Stimulated activated memory B cell treated with anti-CD40 and anti-IgM and Interleukin-4, amounts not matched to agents 10 μg/mL and 1 μg/mL and 100 μg/mL, for 72 hours (primary cell): ENCODE results near the gene ITPR1.

Experiments
- ATAC-seq: fragments of 150-1000 bp; cut with Tn5 transposase; 2 replicates; pipeline ENCODE4 v1.10.0; 2021
- H3K27ac Mint-ChIP-seq: one replicate; pipeline ENCODE4 v1.8.0; 2022; ENCODE audit warnings: mild to moderate bottlenecking, mixed read lengths
- H3K27me3 Mint-ChIP-seq: one replicate; pipeline ENCODE4 v1.8.0; 2022; ENCODE audit warnings: mixed read lengths
- H3K36me3 Mint-ChIP-seq: one replicate; pipeline ENCODE4 v1.8.0; 2022; ENCODE audit warnings: mixed read lengths
- H3K4me1 Mint-ChIP-seq: one replicate; pipeline ENCODE4 v1.8.0; 2022; ENCODE audit warnings: mixed read lengths
- H3K4me3 Mint-ChIP-seq: one replicate; pipeline ENCODE4 v1.8.0; 2022; ENCODE audit warnings: mild to moderate bottlenecking, moderate library complexity, mixed read lengths
- H3K9me3 Mint-ChIP-seq: one replicate; pipeline ENCODE4 v1.8.0; 2022; ENCODE audit warnings: mixed read lengths

The ITPR1 gene

GRCh38 chr3:4665197-4665596 lies 172.0 kb downstream of the ITPR1 start:
- Mint-ChIP-seq H3K9me3 (no peaks in the 10 kb centered on the region), H3K27ac (peak overlapping the region; percentile 40), H3K4me1 (no peaks in the 10 kb centered on the region), H3K36me3 (peaks cover 79% of the 10 kb centered on the region), H3K27me3 (no peaks in the 10 kb centered on the region), H3K4me3 (no peak overlapping the region)
- no peak for ATAC-seq

DNA sequence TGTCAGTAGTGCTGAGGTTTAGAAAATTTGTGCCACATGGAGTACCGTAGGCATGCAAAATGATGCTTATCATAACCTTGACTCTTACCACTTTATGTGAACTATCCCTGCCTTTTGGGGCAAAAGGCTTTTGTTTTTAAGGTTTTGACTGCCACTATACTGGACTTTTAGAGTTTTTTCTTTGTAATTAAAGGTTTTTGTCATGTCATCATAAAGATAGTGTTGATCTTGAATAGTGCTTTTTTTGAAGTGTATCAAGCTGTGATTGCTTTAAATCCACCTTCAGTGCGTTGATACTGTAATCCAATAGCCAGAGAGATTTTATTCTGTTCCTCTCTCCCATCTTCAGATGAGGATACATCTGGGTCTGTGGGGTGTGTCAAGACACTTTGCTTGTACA lies 172.9 kb downstream of the ITPR1 start:
- ATAC-seq, result no peak
- no peak overlapping the region for H3K4me3 Mint-ChIP-seq
- H3K36me3 Mint-ChIP-seq, result peaks cover 87% of the 10 kb centered on the region
- H3K4me1 Mint-ChIP-seq, result no peaks in the 10 kb centered on the region
- H3K9me3 Mint-ChIP-seq, result no peaks in the 10 kb centered on the region
- no peaks in the 10 kb centered on the region for H3K27me3 Mint-ChIP-seq
- no peak overlapping the region for H3K27ac Mint-ChIP-seq

- H3K9me3 Mint-ChIP-seq, result no peaks in the 10 kb centered on the region
- H3K4me1 Mint-ChIP-seq, result no peaks in the 10 kb centered on the region
- H3K27ac Mint-ChIP-seq, result no peak overlapping the region
- H3K4me3 Mint-ChIP-seq, result no peak overlapping the region
- ATAC-seq, result no peak
- no peaks in the 10 kb centered on the region for H3K27me3 Mint-ChIP-seq
- H3K36me3 Mint-ChIP-seq, result peaks cover 80% of the 10 kb centered on the region
Observed at GRCh38 chr3:4670352-4670751, 177.2 kb downstream of the ITPR1 start.

- peaks cover 80% of the 10 kb centered on the region for H3K36me3 Mint-ChIP-seq
- H3K4me1 Mint-ChIP-seq, result no peaks in the 10 kb centered on the region
- no peak overlapping the region for H3K27ac Mint-ChIP-seq
- no peaks in the 10 kb centered on the region for H3K27me3 Mint-ChIP-seq
- H3K9me3 Mint-ChIP-seq, result no peaks in the 10 kb centered on the region
- no peak overlapping the region for H3K4me3 Mint-ChIP-seq
- ATAC-seq, result no peak
Observed at GRCh38 chr3:4672725-4673275, 179.7 kb downstream of the ITPR1 start.

DNA sequence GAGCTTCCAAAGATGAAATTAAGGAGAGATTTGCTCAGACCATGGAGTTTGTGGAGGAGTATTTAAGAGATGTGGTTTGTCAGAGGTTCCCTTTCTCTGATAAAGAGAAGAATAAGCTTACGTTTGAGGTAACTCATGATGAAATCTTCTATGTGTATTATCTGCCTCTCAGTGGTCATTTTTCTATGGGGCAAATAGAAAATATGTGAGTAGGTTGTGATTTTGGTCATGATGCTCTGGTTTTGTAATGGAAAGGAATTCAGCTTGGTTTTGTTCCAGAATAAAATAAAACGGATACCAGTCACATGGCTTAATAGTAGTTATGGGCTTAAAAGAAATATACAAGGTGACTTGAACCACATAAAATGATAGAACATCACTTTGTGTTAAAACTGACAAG lies 181.1 kb downstream of the ITPR1 start:
- H3K36me3 Mint-ChIP-seq, result peaks cover 79% of the 10 kb centered on the region
- no peaks in the 10 kb centered on the region for H3K9me3 Mint-ChIP-seq
- H3K27ac Mint-ChIP-seq, result no peak overlapping the region
- H3K4me1 Mint-ChIP-seq, result no peaks in the 10 kb centered on the region
- no peak overlapping the region for H3K4me3 Mint-ChIP-seq
- no peak for ATAC-seq
- no peaks in the 10 kb centered on the region for H3K27me3 Mint-ChIP-seq

DNA sequence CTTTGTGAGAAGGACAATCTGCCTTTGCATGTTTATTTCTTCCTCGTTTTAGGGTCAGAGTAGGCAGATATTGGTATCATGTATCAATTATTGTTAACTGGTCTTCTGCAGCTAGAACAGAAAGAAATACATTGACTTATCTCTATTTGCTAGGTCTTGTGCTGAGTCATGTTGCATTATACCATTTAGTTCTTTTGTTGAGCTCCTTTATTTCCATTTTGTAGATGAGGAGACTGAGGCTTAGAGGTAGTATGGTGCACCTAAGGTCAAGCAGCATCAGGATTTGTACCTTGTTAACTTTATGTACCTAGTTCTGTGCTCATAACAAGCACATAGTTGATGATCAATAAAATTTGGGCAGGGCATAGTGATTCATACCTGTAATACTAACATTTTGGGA lies 182.6 kb downstream of the ITPR1 start:
- peaks cover 78% of the 10 kb centered on the region for H3K36me3 Mint-ChIP-seq
- no peak for ATAC-seq

GRCh38 chr3:4678320-4678719 lies 185.2 kb downstream of the ITPR1 start:
- H3K36me3 Mint-ChIP-seq, result peaks cover 84% of the 10 kb centered on the region
- H3K4me1 Mint-ChIP-seq, result no peaks in the 10 kb centered on the region
- no peaks in the 10 kb centered on the region for H3K9me3 Mint-ChIP-seq
- no peaks in the 10 kb centered on the region for H3K27me3 Mint-ChIP-seq
- no peak for ATAC-seq
- H3K4me3 Mint-ChIP-seq, result no peak overlapping the region
- H3K27ac Mint-ChIP-seq, result peak overlapping the region; percentile 13

More for the DNA sequence above, 182.6 kb downstream of the ITPR1 start:
- no peaks in the 10 kb centered on the region for H3K4me1 Mint-ChIP-seq
- H3K27ac Mint-ChIP-seq, result no peak overlapping the region
- no peaks in the 10 kb centered on the region for H3K27me3 Mint-ChIP-seq
- no peaks in the 10 kb centered on the region for H3K9me3 Mint-ChIP-seq
- H3K4me3 Mint-ChIP-seq, result no peak overlapping the region

DNA sequence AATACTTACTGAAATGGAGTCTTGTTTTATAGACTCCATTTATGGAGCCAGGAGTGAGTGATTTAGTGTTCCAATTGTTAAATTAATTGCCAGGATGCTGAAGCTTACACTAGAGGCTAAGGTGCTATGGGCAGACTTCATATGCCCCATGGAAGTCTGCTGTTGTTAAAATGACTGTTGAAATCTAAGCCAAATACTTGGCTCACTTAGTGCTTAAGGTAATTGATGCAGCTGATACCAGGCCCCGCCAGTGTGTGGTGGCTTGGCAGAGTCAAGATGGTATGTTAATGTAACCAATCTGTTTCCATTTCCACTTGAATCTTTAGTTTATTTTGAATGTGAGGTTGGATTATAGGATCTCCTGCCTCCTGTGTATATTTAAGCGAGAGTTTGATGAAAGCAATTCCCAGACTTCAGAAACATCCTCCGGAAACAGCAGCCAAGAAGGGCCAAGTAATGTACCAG lies 187.1 kb downstream of the ITPR1 start:
- H3K4me3 Mint-ChIP-seq, result no peak overlapping the region
- ATAC-seq, result no peak
- peaks cover 81% of the 10 kb centered on the region for H3K36me3 Mint-ChIP-seq
- no peak overlapping the region for H3K27ac Mint-ChIP-seq
- H3K4me1 Mint-ChIP-seq, result no peaks in the 10 kb centered on the region
- H3K9me3 Mint-ChIP-seq, result no peaks in the 10 kb centered on the region
- no peaks in the 10 kb centered on the region for H3K27me3 Mint-ChIP-seq

DNA sequence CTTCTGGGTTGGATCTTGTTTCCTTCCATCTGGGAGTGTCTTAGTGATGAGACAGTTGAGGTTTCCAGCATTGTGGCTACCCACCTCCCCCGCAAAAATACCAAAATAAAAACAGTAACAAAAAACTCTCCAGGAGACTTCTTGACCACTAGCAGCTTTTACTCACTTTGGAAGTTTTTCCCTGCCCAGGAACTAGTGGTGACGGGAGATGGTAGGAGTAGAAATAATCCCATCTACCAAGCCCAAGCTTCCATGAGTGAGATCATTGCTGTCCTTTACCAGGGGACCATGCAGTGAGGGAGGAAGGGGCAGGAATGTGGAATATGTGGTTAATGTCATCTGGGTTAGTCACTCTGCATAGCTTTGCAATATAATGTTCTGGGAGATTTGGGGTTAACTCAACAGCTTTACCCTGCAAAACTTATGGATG lies 187.7 kb downstream of the ITPR1 start:
- Mint-ChIP-seq H3K9me3 (no peaks in the 10 kb centered on the region), H3K4me1 (no peaks in the 10 kb centered on the region), H3K27me3 (no peaks in the 10 kb centered on the region), H3K36me3 (peaks cover 87% of the 10 kb centered on the region), H3K27ac (no peak overlapping the region), H3K4me3 (no peak overlapping the region)
- no peak for ATAC-seq

DNA sequence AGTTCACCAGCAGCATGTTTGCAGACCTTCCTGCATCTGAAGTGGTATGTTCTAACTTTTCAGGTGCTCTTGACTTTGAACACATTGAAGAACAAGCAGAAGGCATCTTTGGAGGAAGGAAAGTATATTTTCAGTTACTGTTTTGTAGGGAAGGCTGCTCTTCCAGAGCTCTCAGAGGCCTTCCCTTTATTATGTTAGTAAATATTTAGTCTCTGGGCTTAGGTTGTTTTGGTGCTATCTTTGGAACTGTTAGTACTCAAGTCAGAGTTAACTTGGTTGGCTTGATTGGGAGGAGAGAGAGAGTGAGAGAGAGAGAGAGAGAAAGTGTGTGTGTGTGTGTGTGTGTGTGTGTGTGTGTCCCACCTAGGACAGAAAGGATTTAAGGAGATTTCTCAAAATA lies 188.2 kb downstream of the ITPR1 start:
- no peaks in the 10 kb centered on the region for H3K27me3 Mint-ChIP-seq
- H3K4me3 Mint-ChIP-seq, result no peak overlapping the region
- ATAC-seq, result no peak
- no peaks in the 10 kb centered on the region for H3K4me1 Mint-ChIP-seq
- H3K9me3 Mint-ChIP-seq, result no peaks in the 10 kb centered on the region
- no peak overlapping the region for H3K27ac Mint-ChIP-seq
- peaks cover 90% of the 10 kb centered on the region for H3K36me3 Mint-ChIP-seq

GRCh38 chr3:4684117-4684516 lies 191.0 kb downstream of the ITPR1 start:
- Mint-ChIP-seq H3K9me3 (no peaks in the 10 kb centered on the region), H3K36me3 (peaks cover 90% of the 10 kb centered on the region), H3K27me3 (no peaks in the 10 kb centered on the region), H3K27ac (no peak overlapping the region), H3K4me1 (no peaks in the 10 kb centered on the region), H3K4me3 (no peak overlapping the region)
- no peak for ATAC-seq

- ATAC-seq, result no peak
- H3K36me3 Mint-ChIP-seq, result peaks cover 90% of the 10 kb centered on the region
- no peaks in the 10 kb centered on the region for H3K27me3 Mint-ChIP-seq
- H3K4me3 Mint-ChIP-seq, result no peak overlapping the region
- H3K9me3 Mint-ChIP-seq, result peaks cover 4% of the 10 kb centered on the region
- H3K27ac Mint-ChIP-seq, result no peak overlapping the region
- H3K4me1 Mint-ChIP-seq, result no peaks in the 10 kb centered on the region
Observed at GRCh38 chr3:4684976-4685375, 191.8 kb downstream of the ITPR1 start.

- H3K27ac Mint-ChIP-seq, result no peak overlapping the region
- no peaks in the 10 kb centered on the region for H3K4me1 Mint-ChIP-seq
- no peak for ATAC-seq
- H3K9me3 Mint-ChIP-seq, result peaks cover 4% of the 10 kb centered on the region
- H3K4me3 Mint-ChIP-seq, result no peak overlapping the region
- no peaks in the 10 kb centered on the region for H3K27me3 Mint-ChIP-seq
- peaks cover 92% of the 10 kb centered on the region for H3K36me3 Mint-ChIP-seq
Observed at GRCh38 chr3:4685673-4686345, 192.7 kb downstream of the ITPR1 start.

GRCh38 chr3:4686619-4687018 lies 193.5 kb downstream of the ITPR1 start:
- ATAC-seq, result no peak

DNA sequence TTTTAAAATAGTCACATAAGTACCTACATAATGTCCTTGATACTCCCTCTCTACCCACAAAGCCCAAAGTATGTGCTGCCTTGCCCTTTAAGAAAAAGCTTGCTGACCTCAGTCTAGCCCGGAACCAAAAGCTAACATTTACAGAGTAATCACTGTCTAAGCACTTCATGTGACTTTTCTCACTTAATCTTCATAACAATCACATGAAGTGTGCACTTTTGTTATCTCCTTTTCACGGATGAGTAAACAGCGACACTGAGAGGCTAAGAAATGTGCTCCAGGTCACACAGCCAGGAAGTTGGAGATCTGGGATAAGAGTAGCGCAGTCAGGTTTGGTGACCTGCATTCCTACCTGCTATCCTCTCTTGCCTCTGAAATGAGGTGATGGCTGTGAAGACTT lies 194.0 kb downstream of the ITPR1 start:
- Mint-ChIP-seq H3K4me3 (no peak overlapping the region), H3K4me1 (no peaks in the 10 kb centered on the region), H3K27me3 (no peaks in the 10 kb centered on the region), H3K9me3 (peaks cover 4% of the 10 kb centered on the region), H3K27ac (no peak overlapping the region), H3K36me3 (peaks cover 93% of the 10 kb centered on the region)
- ATAC-seq, result no peak

More at GRCh38 chr3:4686619-4687018, 193.5 kb downstream of the ITPR1 start:
- Mint-ChIP-seq H3K36me3 (peaks cover 92% of the 10 kb centered on the region), H3K27me3 (no peaks in the 10 kb centered on the region), H3K27ac (no peak overlapping the region), H3K4me1 (no peaks in the 10 kb centered on the region), H3K4me3 (no peak overlapping the region), H3K9me3 (peaks cover 4% of the 10 kb centered on the region)

- H3K9me3 Mint-ChIP-seq, result peaks cover 4% of the 10 kb centered on the region
- H3K27ac Mint-ChIP-seq, result no peak overlapping the region
- H3K36me3 Mint-ChIP-seq, result peaks cover 93% of the 10 kb centered on the region
- no peaks in the 10 kb centered on the region for H3K27me3 Mint-ChIP-seq
- H3K4me3 Mint-ChIP-seq, result no peak overlapping the region
- H3K4me1 Mint-ChIP-seq, result peaks cover 4% of the 10 kb centered on the region
- ATAC-seq, result no peak
Observed at GRCh38 chr3:4687596-4687995, 194.4 kb downstream of the ITPR1 start.
